ENCODE measurements around the gene LSG1.
"Not testable (repeated sequence)": the region's sequence is repeated elsewhere in the genome, so short reads cannot be mapped to it uniquely, and the experiment has no call there.

LSG1 gene

DNA sequence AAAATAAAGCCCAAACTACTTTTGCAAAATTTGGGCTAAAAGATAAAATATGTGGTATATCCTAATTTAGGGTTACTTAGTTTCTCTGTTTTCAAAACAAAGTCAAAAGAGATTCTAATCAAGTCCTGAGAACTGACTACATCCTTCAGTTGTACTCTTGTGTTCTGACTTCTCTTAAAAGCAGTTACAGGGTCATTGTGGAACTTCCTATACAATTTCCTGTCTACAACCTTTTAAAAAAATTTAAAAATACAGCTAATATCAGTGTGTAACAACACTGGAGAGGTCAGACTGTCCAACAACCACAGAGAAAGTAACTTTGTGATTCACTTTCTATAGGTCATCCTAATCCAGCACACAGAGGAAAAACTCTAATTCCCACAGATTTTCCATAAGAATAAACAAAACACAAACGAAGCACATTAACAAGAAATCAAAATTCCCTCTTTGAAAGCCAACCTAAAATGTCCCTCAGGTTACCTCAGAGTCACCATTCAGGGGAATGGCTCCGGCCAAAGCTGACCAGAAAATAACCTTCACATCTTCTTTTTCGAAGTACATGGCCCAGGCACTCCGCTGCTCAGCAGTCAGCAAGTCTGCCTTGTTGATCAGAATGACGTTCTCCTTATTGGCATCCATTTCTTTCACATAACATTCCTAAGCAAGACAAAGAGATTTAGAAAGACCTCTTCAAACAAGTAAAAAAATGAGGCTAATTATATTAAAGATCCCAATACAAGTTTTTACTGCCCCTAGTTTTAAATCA, 13.3 kb downstream of the LSG1 start:
- DNase-seq (ENCODE audit: low read depth in 1 of 2, low spot score in 1 of 2): no peak

DNA sequence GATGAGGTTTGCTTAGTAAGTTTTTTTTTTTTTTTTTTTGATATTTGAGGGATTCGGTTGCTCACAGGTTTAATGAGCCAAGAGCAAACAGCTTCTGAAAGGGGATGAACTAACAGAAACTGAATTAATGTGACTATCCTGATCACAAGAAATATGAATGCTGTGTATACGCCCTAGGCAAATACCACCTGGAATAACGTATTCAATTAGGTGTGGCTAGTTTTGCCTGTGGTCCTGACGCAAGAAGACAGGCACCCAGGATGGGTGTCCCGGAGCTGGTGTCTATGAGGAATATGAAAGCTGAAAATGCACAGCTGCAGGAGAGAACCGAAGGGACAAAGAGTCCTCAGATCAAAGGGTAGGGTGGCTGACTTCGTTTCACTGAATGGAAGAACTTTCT, 14.6 kb downstream of the LSG1 start:
- DNase-seq (ENCODE audit: low read depth in 1 of 2, low spot score in 1 of 2): no peak

DNA sequence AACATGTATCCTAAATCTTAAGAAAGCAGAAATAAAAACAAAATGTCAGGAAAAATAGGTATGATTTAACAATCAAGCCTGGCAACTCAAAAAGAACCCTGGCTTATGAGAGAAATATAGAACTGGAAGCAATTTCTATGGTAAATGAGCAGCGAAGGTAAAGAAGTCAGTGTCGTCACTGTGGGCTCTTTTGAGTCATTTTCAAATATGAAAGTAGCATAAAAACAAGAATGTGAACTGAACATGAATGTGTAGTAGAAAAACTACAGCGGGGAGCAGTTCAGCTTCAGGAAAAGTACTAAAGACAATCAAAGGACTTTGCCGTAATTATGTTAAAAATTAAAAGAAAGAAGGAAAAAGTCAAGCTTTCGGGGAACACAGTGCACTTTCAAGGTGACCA, 17.5 kb downstream of the LSG1 start:
- DNase-seq (ENCODE audit: low read depth in 1 of 2, low spot score in 1 of 2): no peak

DNA sequence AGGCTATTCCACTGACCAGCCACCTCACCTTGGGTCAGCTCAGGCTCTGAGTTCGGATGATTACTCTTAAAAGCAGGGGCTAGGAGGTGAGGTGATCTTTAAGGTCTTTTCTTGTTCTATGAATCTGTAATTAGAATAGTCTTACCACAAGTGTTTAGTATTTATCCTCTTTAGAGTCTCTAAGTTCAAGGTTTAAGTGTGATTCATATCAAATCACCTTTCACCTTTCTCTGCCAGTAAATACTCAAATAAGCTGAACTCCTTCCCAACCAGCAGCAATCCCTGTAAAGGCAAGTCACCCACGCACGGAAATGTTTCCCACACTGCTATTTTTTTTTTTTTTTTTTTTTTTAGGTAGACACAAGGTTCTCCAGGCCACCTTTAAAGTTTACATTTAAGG, 24.2 kb downstream of the LSG1 start:
- no peak for DNase-seq (ENCODE audit: low read depth in 1 of 2, low spot score in 1 of 2)

DNA sequence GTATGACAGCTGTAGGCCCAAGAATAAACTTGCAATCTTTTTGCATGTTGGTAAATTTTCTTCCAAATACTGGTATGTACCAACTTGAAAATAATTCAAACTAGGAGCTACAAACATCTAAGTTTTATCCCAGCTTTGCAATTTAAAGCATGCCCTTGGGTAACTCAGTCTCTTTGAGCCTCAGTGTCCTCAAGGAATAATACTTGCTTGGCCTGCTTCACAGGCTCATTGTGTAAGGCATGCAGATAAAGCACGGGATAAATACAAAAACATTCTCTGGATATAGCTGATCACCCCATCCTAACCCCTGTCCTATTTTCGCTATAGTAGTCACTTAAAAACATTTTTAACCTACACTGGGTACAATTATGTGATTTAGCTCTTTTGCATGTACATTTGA, 29.2 kb downstream of the LSG1 start:
- DNase-seq (ENCODE audit: low read depth in 1 of 2, low spot score in 1 of 2): no peak

DNA sequence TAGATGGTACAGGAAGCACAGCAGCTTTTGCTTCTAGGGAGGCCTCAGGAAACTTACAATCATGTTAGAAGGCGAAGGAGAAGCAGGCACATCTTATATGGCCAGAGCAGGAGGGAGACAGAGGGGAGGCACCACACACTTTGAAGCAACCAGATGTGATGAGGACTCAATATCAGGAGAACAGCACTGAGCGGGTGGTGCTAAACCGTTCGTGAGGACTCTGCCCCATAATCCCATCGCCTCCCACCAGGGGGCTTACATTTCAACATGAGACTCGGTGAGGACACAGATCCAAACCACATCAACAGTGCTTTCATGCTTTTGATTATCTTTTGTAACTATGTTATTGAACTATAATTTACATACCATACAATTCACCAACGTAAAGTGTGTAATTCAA, 31.2 kb downstream of the LSG1 start:
- DNase-seq (ENCODE audit: low read depth in 1 of 2, low spot score in 1 of 2): no peak

DNA sequence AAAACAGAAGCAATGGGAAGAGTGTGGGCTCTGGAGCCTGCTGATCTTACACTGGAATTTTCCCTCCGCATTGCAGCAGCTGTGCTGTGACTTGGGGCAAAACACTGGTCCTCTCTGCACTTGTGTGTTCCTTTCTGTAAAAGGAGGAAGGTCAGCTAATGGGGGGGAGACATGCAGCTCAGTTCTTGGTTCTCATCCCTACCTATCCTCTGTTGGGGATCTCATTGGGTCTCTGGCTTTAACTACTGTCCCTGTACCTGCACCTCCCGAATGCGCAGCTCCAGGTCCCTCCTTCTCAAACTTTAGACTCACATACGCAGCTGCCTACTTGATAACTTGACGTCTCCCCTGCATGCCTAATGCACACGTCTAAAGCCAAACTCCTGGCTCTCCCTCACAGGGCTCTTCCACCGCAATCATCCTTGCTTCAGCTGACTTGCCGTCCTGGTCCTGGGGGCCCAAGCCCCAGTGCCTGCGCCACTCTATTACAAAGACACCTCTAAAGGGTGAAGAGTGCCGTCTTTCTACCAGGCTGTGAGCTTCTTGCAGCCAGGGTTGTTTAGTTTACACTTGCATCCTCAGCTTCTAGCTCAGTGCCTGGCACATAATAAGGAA, 32.9 kb downstream of the LSG1 start:
- DNase-seq (ENCODE audit: low read depth in 1 of 2, low spot score in 1 of 2): no peak

DNA sequence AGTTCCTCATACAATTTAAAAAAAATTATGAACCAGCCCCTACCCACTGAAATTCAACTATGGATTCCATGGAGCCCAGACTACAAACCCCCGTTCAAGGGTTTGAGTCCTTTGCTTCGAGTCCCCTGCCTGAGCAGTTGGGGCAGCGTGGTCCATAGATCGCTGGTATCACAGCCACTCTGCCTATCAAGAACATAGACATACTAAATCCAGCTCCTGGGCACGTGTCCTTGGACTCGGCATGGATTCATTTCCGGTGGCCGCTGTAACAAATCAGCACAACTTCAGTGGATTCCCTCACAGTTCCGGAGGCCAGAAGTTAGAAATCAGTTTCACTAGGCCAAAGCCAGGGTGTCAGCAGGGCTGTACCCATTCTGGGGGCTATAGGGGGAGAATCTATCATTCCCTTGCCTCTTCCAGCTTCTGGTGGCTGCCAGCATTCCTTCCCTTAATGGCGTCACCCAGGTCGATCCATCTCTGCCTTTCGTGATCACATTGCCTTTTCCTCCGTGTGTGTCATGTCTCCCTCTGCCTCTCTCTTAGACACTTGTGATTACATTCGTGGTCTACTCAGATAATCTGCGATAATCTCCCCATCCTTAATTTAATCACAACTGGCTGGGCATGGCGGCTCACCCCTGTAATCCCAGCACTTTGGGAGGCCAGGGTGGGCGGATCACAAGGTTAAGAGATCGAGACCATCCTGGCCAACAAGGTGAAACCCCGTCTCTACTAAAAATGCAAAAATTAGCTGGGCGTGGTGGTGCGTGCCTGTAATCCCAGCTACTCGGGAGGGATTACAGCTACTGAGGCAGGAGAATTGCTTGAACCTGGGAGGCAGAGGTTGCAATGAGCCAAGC, 34.2 kb downstream of the LSG1 start:
- DNase-seq (ENCODE audit: low read depth in 1 of 2, low spot score in 1 of 2): no peak

DNA sequence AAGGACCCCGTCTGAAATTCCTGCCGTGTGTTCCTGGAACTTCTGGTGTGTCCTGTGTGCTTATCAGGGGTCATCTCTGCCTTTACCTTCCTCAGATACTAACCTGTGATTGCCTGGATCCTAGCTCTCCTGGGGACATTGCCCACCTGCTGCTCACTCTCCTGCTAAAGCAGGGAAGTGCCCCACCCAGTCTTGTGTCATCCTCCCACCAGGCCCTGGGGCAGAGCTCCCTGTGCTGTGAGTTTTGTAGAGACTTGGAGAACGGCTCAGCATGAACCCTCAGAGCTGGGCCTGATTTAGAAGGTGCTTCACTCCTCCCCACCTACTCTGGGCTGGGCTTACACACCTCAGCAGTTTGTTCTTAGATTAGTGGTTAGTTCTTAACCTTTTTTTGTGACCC, 34.9 kb downstream of the LSG1 start:
- DNase-seq (ENCODE audit: low read depth in 1 of 2, low spot score in 1 of 2): no peak

DNA sequence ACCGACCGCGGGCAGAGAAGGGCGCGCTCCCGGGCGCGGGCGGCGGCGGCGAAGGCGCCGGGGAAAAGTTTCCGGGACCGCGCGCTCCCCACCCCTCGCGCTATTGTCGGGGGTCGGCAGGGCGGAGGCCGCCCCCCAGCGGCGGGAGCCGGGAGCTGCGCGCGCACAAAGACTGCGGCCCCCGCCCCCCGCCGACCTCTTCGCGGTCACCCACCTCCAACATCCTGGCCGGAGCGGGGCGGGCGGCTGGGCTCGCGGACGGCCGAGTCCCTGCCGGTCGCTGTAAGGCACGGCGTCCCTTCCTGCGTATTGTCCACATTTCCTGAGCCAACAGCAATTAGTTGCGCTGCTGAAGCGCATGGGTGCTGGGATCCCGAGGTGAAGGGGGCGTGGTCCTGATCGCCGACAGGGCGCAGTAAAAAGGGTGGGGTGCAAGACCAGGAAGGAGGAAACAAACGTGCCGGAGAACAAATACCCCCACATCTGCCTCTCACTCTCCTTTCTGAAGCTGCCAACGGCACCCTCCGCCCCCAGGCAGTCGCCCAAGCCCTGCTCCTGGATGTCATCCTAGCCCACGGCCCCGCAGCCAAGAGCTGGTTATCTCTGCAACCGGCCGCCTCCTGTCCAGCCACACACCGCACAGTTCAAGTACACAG, 38.5 kb downstream of the LSG1 start, which contains the start of gene TMEM44:
Gene TMEM44, minus strand, starts transcription at position 71 of the 656 bp plus-strand sequence. CDS start 204 bp downstream, outside the sequence.
- DNase-seq (ENCODE audit: low read depth in 1 of 2, low spot score in 1 of 2): peak; percentile 17 to 29

DNA sequence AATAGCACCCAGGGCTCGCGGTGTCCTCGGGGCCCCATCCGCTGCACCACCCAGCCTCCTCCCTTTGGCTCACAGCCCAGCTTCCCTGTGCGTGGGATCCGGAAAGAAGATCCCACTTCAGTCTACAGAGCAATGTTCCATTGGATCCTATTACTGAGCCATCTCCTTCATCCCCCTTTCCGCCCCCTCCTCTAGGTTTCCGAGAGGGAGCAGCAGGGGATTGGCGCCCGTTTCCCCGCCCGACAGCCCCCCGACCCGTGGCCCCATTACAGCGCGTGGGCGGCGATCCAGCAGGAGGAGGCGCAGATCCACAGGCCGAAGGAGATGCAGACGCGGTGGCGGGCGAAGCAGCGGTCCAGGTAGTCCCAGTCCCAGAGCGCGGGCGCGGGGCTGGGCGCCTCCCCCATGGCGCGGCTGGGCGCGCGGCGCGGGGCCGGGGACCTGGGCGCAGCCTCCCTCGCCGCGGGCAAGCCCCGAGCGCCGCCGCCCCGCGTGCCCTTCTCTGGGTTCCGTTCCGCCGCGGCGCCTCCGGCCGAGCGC, 39.1 kb downstream of the LSG1 start:
- DNase-seq (ENCODE audit: low read depth in 1 of 2, low spot score in 1 of 2): no peak

DNA sequence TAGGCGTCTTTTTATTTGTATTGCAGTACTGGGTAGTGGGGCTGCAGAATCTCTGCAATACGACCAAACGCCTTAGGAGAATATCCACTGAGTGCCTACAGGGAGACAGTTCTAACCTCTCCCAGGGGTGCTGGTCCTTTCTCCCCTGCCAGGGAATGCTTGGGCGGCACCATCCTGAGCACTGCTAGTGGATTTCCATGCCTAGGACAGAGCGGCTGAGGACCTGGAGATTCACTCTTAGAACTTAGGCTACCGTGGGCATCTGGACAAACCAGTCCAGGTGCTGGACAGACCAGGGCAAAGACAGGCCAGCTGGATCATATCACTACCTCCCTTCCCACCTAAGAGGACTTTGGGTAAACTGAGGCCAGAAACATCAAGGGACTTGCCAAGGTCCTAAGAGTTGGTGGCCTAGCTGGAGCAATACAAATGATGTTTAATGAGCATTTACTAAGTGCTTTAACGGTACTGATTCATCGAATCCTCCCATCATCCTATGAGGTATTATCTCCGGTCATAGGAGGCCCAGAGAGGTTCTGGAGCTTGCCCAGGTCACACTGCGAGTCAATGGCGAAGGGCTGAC, 39.7 kb downstream of the LSG1 start:
- DNase-seq (ENCODE audit: low read depth in 1 of 2, low spot score in 1 of 2): no peak

DNA sequence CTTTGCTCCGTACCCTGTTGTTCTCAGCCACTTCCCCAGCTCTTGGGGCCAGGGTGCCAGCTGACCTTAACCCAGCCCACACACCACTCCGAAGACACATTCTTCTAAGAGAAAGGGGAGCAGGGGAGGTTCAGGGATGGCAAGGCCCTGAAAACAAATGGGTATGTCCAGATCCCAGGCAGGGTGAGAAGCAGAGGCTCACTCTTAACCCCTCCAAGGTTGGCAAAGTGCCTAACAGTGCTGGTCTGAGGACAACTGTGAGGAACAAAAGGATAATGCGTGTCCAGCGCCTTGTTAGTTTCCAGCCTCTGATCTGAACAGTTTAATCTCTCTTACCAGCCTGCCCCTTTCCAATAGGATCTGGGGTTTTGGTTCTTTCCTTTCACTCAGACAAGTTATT, 40.3 kb downstream of the LSG1 start:
- no peak for DNase-seq (ENCODE audit: low read depth in 1 of 2, low spot score in 1 of 2)

DNA sequence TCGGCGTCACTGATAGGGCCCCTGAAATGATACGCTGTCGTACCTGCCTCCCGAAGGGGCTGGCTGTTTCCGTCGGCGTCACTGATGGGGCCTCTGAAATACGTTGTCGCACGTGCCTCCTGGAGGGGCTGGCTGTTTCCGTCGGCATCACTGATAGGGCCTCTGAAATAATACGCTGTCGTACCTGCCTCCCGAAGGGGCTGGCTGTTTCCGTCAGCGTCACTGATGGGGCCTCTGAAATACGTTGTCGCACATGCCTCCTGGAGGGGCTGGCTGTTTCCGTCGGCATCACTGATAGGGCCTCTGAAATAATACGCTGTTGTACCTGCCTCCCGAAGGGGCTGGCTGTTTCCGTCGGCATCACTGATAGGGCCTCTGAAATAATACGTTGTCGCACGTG, 41.3 kb downstream of the LSG1 start:
- DNase-seq (ENCODE audit: low read depth in 1 of 2, low spot score in 1 of 2): not testable (repeated sequence)

DNA sequence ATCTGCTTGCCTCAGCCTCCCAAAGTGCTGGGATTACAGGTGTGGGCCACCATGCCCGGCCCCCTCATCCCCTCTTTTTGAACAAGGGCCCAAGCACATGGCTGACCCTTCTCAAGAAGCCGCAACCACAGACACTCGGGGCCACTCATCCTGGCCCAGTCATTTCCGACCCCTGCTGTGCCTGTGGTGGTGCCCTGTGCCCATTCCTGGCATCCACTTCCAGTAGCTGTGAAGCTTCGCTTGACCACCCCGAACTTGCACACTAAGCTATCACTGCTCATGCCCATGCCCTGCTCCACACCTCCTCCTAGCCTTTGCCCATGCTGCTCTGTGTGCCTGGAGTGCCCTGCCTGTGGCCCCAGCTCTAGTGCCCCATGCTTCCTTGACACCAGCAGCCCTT, 47.0 kb downstream of the LSG1 start:
- DNase-seq (ENCODE audit: low read depth in 1 of 2, low spot score in 1 of 2): no peak

DNA sequence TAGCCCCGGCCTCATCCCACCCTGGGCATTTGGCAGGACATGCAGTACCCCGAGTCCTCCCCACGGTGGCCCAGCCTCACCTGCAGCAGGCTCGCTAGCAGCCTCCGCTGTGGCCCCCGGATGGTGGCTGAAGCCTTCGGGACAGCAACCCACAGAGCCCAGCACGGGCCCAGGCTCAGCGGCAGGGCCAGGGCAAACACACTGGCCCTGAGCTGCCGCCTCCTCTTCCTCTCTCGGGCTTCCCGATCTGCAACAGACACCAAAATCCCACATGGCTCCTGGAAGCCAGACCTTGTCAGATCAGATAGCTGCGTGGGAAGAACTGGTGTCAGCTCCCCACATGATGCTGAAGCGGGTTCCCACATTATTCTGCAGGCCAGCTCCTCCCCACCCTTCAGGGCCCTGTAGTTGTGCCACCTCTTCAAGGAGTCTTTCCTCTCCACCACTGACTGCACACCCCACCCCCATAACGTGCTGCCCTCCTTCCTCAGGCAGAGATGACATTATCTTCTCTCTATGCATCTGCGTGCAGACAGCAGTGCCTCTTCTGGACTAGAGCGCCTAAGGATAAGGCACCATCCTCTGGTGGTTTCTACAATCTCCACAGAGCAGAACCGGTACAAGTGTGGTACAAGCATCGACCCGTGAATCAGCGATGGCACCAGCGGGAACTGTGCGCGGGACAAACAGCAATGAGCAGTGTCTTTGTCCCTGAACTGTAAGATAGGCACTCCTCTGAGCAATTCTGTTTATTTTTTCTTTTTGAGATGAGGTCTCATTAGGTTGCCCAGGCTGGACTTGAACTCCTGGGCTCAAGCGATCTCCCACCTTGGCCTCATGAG, 48.3 kb downstream of the LSG1 start:
- DNase-seq (ENCODE audit: low read depth in 1 of 2, low spot score in 1 of 2): no peak

DNA sequence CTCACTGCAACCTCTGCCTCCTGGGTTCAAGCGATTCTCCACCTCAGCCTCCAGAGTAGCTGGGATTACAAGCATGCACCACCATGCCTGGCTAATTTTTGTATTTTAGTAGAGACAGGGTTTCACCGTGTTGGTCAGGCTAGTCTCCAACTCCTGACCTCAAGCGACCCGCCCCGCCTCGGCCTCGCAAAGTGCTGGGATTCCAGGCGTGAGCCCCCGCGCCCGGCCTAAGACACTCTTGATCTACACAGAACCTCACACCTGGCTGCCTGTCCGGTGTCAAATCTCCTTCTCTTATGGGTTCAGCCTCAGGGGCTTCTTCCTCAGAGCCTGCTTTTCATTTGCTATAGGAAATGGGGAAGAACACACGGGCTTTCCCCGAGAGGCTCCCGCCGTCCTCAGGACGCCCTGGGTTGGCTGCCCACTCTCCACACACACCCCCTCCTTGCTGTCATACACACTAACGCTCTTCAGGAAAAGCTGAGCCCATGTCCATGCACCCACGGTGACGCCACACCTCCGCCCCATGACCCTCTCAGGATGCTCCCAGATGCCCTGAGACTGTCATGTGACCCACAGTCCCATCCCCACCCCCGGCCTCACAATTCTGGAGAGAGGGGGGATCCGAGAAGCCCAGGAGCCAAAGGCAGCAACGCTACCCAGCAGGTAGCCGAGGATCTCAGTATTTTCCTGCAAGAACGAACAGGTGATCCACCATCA, 49.2 kb downstream of the LSG1 start:
- DNase-seq (ENCODE audit: low read depth in 1 of 2, low spot score in 1 of 2): no peak

DNA sequence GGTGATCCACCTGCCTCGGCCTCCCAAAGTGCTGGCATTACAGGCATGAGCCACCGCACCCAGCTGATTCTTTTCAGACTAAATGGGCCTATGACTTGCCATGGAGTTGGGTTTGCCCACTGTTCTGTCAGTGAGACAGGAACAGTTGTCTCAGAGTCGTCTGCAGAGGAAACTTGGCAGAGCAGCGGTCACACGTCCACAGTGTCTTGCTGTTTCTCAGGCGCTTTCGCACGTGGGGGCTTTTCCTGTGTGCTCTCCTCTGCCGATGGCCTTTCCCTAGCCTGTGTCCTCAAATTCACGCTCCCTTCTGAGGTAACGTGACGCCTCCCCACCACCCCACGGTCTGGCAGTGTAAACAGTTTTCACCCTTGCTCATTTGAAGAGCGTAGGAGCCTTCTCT, 50.0 kb downstream of the LSG1 start:
- no peak for DNase-seq (ENCODE audit: low read depth in 1 of 2, low spot score in 1 of 2)

DNA sequence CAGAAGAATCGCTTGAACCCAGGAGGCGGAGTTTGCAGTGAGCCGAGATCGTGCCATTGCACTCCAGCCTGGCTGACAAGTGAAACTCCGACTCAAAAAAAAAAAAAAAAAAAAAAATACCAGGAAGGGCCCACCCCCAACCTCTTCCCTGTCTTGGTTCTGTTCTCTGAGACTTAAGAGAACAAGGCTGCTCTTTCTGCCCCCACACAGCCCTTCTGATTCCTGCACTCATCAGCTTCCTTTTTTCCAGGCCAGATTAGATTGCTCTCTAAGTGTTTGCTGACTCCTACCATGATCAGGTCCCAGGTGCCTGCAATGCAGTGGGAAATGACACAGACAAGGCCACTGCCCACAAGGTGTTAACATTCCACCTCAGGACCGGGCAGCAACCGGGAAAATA, 51.8 kb downstream of the LSG1 start:
- DNase-seq (ENCODE audit: low read depth in 1 of 2, low spot score in 1 of 2): no peak

Data from activated T-helper 1 cell treated with anti-CD3 and anti-CD28 coated beads, Interleukin-2, amount 50 U/mL, for 16 hours (primary cell).